ENCODE data around the gene EIF4ENIF1.
"Not testable (repeated sequence)": the region's sequence is repeated elsewhere in the genome, so short reads cannot be mapped to it uniquely, and the experiment has no call there.

The EIF4ENIF1 gene

GRCh38 chr22:31442768-31443489 is 46.7 kb downstream of the EIF4ENIF1 start:
- Histone ChIP-seq H3K27ac (ENCODE audit: low read depth, low read length) (no peak overlapping the region), H3K4me3 (ENCODE audit: low read depth, low read length) (no peak overlapping the region), H3K36me3 (ENCODE audit: control insufficient read depth, insufficient read depth, low read length) (peaks cover 90% of the 10 kb centered on the region), H3K4me1 (ENCODE audit: control insufficient read depth, insufficient read depth, low read length) (no peaks in the 10 kb centered on the region), H3K9ac (ENCODE audit: low read length) (no peak overlapping the region), H3K27me3 (ENCODE audit: control insufficient read depth, insufficient read depth, low read length) (no peaks in the 10 kb centered on the region), H3K9me3 (ENCODE audit: control insufficient read depth, insufficient read depth, low read depth, low read length) (no peaks in the 10 kb centered on the region)

- H3K9ac ChIP-seq (ENCODE audit: low read length), result no peak overlapping the region
- H3K4me3 ChIP-seq (ENCODE audit: low read depth, low read length), result no peak overlapping the region
- H3K27ac ChIP-seq (ENCODE audit: low read depth, low read length), result no peak overlapping the region
- no peaks in the 10 kb centered on the region for H3K4me1 ChIP-seq (ENCODE audit: control insufficient read depth, insufficient read depth, low read length)
- H3K27me3 ChIP-seq (ENCODE audit: control insufficient read depth, insufficient read depth, low read length), result no peaks in the 10 kb centered on the region
- peaks cover 92% of the 10 kb centered on the region for H3K36me3 ChIP-seq (ENCODE audit: control insufficient read depth, insufficient read depth, low read length)
- H3K9me3 ChIP-seq (ENCODE audit: control insufficient read depth, insufficient read depth, low read depth, low read length), result no peaks in the 10 kb centered on the region
Observed at GRCh38 chr22:31441652-31442051, 48.0 kb downstream of the EIF4ENIF1 start.

- Histone ChIP-seq H3K27me3 (ENCODE audit: control insufficient read depth, insufficient read depth, low read length) (no peaks in the 10 kb centered on the region), H3K4me1 (ENCODE audit: control insufficient read depth, insufficient read depth, low read length) (no peaks in the 10 kb centered on the region), H3K36me3 (ENCODE audit: control insufficient read depth, insufficient read depth, low read length) (peaks cover 95% of the 10 kb centered on the region), H3K4me3 (ENCODE audit: low read depth, low read length) (no peak overlapping the region), H3K27ac (ENCODE audit: low read depth, low read length) (no peak overlapping the region), H3K9ac (ENCODE audit: low read length) (no peak overlapping the region), H3K9me3 (ENCODE audit: control insufficient read depth, insufficient read depth, low read depth, low read length) (no peaks in the 10 kb centered on the region)
Observed at GRCh38 chr22:31440681-31441080, 49.0 kb downstream of the EIF4ENIF1 start.

- Histone ChIP-seq H3K9me3 (ENCODE audit: control insufficient read depth, insufficient read depth, low read depth, low read length) (no peaks in the 10 kb centered on the region), H3K9ac (ENCODE audit: low read length) (no peak overlapping the region), H3K4me3 (ENCODE audit: low read depth, low read length) (no peak overlapping the region), H3K4me1 (ENCODE audit: control insufficient read depth, insufficient read depth, low read length) (no peaks in the 10 kb centered on the region), H3K36me3 (ENCODE audit: control insufficient read depth, insufficient read depth, low read length) (peaks cover 95% of the 10 kb centered on the region), H3K27ac (ENCODE audit: low read depth, low read length) (no peak overlapping the region), H3K27me3 (ENCODE audit: control insufficient read depth, insufficient read depth, low read length) (no peaks in the 10 kb centered on the region)
Observed at GRCh38 chr22:31439808-31440207, 49.8 kb downstream of the EIF4ENIF1 start.

GRCh38 chr22:31436132-31436531 is 53.5 kb downstream of the EIF4ENIF1 start:
- Histone ChIP-seq H3K9me3 (ENCODE audit: control insufficient read depth, insufficient read depth, low read depth, low read length) (no peaks in the 10 kb centered on the region), H3K4me3 (ENCODE audit: low read depth, low read length) (no peak overlapping the region), H3K9ac (ENCODE audit: low read length) (no peak overlapping the region), H3K27ac (ENCODE audit: low read depth, low read length) (no peak overlapping the region), H3K4me1 (ENCODE audit: control insufficient read depth, insufficient read depth, low read length) (no peaks in the 10 kb centered on the region), H3K36me3 (ENCODE audit: control insufficient read depth, insufficient read depth, low read length) (peaks cover 94% of the 10 kb centered on the region), H3K27me3 (ENCODE audit: control insufficient read depth, insufficient read depth, low read length) (no peaks in the 10 kb centered on the region)

GRCh38 chr22:31431950-31432349 is 57.7 kb downstream of the EIF4ENIF1 start:
- Histone ChIP-seq H3K27ac (ENCODE audit: low read depth, low read length) (no peak overlapping the region), H3K27me3 (ENCODE audit: control insufficient read depth, insufficient read depth, low read length) (no peaks in the 10 kb centered on the region), H3K9ac (ENCODE audit: low read length) (no peak overlapping the region), H3K4me3 (ENCODE audit: low read depth, low read length) (no peak overlapping the region), H3K4me1 (ENCODE audit: control insufficient read depth, insufficient read depth, low read length) (no peaks in the 10 kb centered on the region), H3K36me3 (ENCODE audit: control insufficient read depth, insufficient read depth, low read length) (peaks cover 89% of the 10 kb centered on the region), H3K9me3 (ENCODE audit: control insufficient read depth, insufficient read depth, low read depth, low read length) (no peaks in the 10 kb centered on the region)

- no peak overlapping the region for H3K9ac ChIP-seq (ENCODE audit: low read length)
- peaks cover 93% of the 10 kb centered on the region for H3K36me3 ChIP-seq (ENCODE audit: control insufficient read depth, insufficient read depth, low read length)
- H3K9me3 ChIP-seq (ENCODE audit: control insufficient read depth, insufficient read depth, low read depth, low read length), result no peaks in the 10 kb centered on the region
- no peak overlapping the region for H3K4me3 ChIP-seq (ENCODE audit: low read depth, low read length)
- no peaks in the 10 kb centered on the region for H3K4me1 ChIP-seq (ENCODE audit: control insufficient read depth, insufficient read depth, low read length)
- H3K27ac ChIP-seq (ENCODE audit: low read depth, low read length), result no peak overlapping the region
- no peaks in the 10 kb centered on the region for H3K27me3 ChIP-seq (ENCODE audit: control insufficient read depth, insufficient read depth, low read length)
Observed at GRCh38 chr22:31425331-31426050, 64.2 kb downstream of the EIF4ENIF1 start.

GRCh38 chr22:31402350-31402749 is 87.3 kb downstream of the EIF4ENIF1 start:
- H3K9ac ChIP-seq (ENCODE audit: low read length); H3K27me3 ChIP-seq (ENCODE audit: control insufficient read depth, insufficient read depth, low read length); H3K9me3 ChIP-seq (ENCODE audit: control insufficient read depth, insufficient read depth, low read depth, low read length); H3K4me1 ChIP-seq (ENCODE audit: control insufficient read depth, insufficient read depth, low read length); H3K4me3 ChIP-seq (ENCODE audit: low read depth, low read length); H3K27ac ChIP-seq (ENCODE audit: low read depth, low read length): not testable (repeated sequence)
- H3K36me3 ChIP-seq (ENCODE audit: control insufficient read depth, insufficient read depth, low read length), result peaks cover 58% of the 10 kb centered on the region

GRCh38 chr22:31400023-31400397 is 89.6 kb downstream of the EIF4ENIF1 start:
- Histone ChIP-seq H3K27me3 (ENCODE audit: control insufficient read depth, insufficient read depth, low read length) (no peaks in the 10 kb centered on the region), H3K9me3 (ENCODE audit: control insufficient read depth, insufficient read depth, low read depth, low read length) (no peaks in the 10 kb centered on the region), H3K9ac (ENCODE audit: low read length) (peak overlapping the region; percentile 100), H3K36me3 (ENCODE audit: control insufficient read depth, insufficient read depth, low read length) (peaks cover 38% of the 10 kb centered on the region), H3K4me3 (ENCODE audit: low read depth, low read length) (peak overlapping the region; percentile 99), H3K27ac (ENCODE audit: low read depth, low read length) (peak overlapping the region; percentile 70), H3K4me1 (ENCODE audit: control insufficient read depth, insufficient read depth, low read length) (peaks cover 5% of the 10 kb centered on the region)

- Histone ChIP-seq H3K36me3 (ENCODE audit: control insufficient read depth, insufficient read depth, low read length) (peaks cover 32% of the 10 kb centered on the region), H3K27ac (ENCODE audit: low read depth, low read length) (peak within 1 kb of the TSS; percentile 70), H3K9me3 (ENCODE audit: control insufficient read depth, insufficient read depth, low read depth, low read length) (no peaks in the 10 kb centered on the region), H3K9ac (ENCODE audit: low read length) (peak within 1 kb of the TSS; percentile 100), H3K27me3 (ENCODE audit: control insufficient read depth, insufficient read depth, low read length) (no peaks in the 10 kb centered on the region), H3K4me3 (ENCODE audit: low read depth, low read length) (peak within 1 kb of the TSS; percentile 99), H3K4me1 (ENCODE audit: control insufficient read depth, insufficient read depth, low read length) (peaks cover 5% of the 10 kb centered on the region)
Observed at GRCh38 chr22:31399211-31400022, 90.2 kb downstream of the EIF4ENIF1 start, which contains the start of gene DRG1. Gene DRG1, plus strand, starts transcription at chr22:31399604. Its CDS starts 80 bp downstream, at chr22:31399684.

GRCh38 chr22:31398231-31398630 is 91.4 kb downstream of the EIF4ENIF1 start:
- Histone ChIP-seq H3K4me1 (ENCODE audit: control insufficient read depth, insufficient read depth, low read length) (peaks cover 5% of the 10 kb centered on the region), H3K9ac (ENCODE audit: low read length) (no peak overlapping the region), H3K4me3 (ENCODE audit: low read depth, low read length) (no peak overlapping the region), H3K9me3 (ENCODE audit: control insufficient read depth, insufficient read depth, low read depth, low read length) (no peaks in the 10 kb centered on the region), H3K27me3 (ENCODE audit: control insufficient read depth, insufficient read depth, low read length) (no peaks in the 10 kb centered on the region), H3K27ac (ENCODE audit: low read depth, low read length) (no peak overlapping the region), H3K36me3 (ENCODE audit: control insufficient read depth, insufficient read depth, low read length) (peaks cover 23% of the 10 kb centered on the region)
